A549 (cell line): ENCODE measurements around the gene LRRC73.

ENCODE experiments used
- BHLHE40 ChIP-seq: IDR thresholded peaks from 2 replicates; pipeline ENCODE4 v1.6.1; 2012; ENCODE audit warnings: low read depth, low read length, inconsistent platforms
- CHD2 ChIP-seq: fragments of 150-350 bp; IDR thresholded peaks from 2 replicates; pipeline ENCODE4 v1.6.1; 2014; ENCODE audit warnings: low read length; ENCODE audit not compliant: partially characterized antibody
- CTCF ChIP-seq: fragments of >200 bp; sonication (Bioruptor Twin); formaldehyde crosslinking; IDR thresholded peaks from 3 replicates; pipeline ENCODE4 v1.5.1; 2016
- ELK1 ChIP-seq: fragments of 150-350 bp; IDR thresholded peaks from 2 replicates; pipeline ENCODE4 v1.6.1; 2014; ENCODE audit warnings: low read depth, mild to moderate bottlenecking, low read length
- EP300 ChIP-seq, 2 experiments: fragments of >200 bp; sonication (Bioruptor Twin); formaldehyde crosslinking; IDR thresholded peaks; 2 replicates in 1 of 2; 3 replicates in 1 of 2; pipeline ENCODE4 v1.6.1; 2016 to 2017
- JUN ChIP-seq, 2 experiments: fragments of >200 bp; sonication (Bioruptor Twin); formaldehyde crosslinking; IDR thresholded peaks; 2 replicates in 1 of 2; 3 replicates in 1 of 2; pipeline ENCODE4 v1.6.1; 2016 to 2017
- KDM1A ChIP-seq: fragments of 200-600 bp; sonication (generic); IDR thresholded peaks from 2 replicates; pipeline ENCODE4 v1.6.1; 2016; ENCODE audit warnings: low read depth, mild to moderate bottlenecking
- NFE2L2 ChIP-seq: fragments of 150-350 bp; conservative IDR thresholded peaks from 2 replicates; pipeline ENCODE4 v1.6.1; 2014; ENCODE audit warnings: low read length
- NPAS2 ChIP-seq: fragments of 250-450 bp; sonication (Bioruptor Pico); IDR thresholded peaks from 2 replicates; pipeline ENCODE4 v1.8.0; 2022; ENCODE audit warnings: mild to moderate bottlenecking, moderate library complexity, borderline replicate concordance
- PBX3 ChIP-seq: IDR thresholded peaks from 2 replicates; pipeline ENCODE4 v1.6.1; 2012
- POLR2A ChIP-seq: IDR thresholded peaks from 2 replicates; pipeline ENCODE4 v1.6.1; 2012; ENCODE audit warnings: mild to moderate bottlenecking, low read length
- REST ChIP-seq: fragments of 200-600 bp; sonication (generic); IDR thresholded peaks from 2 replicates; pipeline ENCODE4 v1.6.1; 2016; ENCODE audit warnings: antibody characterized with exemption, mild to moderate bottlenecking, moderate library complexity
- RFX5 ChIP-seq: fragments of 450-650 bp; IDR thresholded peaks from 2 replicates; pipeline ENCODE4 v1.7.1; 2014; ENCODE audit warnings: antibody characterized with exemption, mild to moderate bottlenecking, moderate library complexity

GRCh38 chr6:43461936-43462335 is 48.2 kb downstream of the LRRC73 start:
- TF ChIP-seq CTCF (no peak), REST (no peak), KDM1A (no peak), CHD2 (no peak), EP300 (IDR thresholded peaks at IDR 0.05) (no peak), BHLHE40 (no peak), NFE2L2 (no peak), POLR2A (no peak), NPAS2 (CRISPR knock-in tag) (no peak), JUN (IDR thresholded peaks at IDR 0.05) (no peak), ELK1 (no peak), PBX3 (no peak), RFX5 (no peak)
